ENCODE data around the gene CACNA2D3.

GRCh38 chr3:54528668-54529067 lies 406.3 kb downstream of the CACNA2D3 start:
- TF ChIP-seq EZH2phosphoT487 (IDR thresholded peaks at IDR 0.05; ENCODE audit: insufficient read depth, low read depth) (no peak), EZH2 (IDR thresholded peaks at IDR 0.05; ENCODE audit: insufficient read depth, poor library complexity, severe bottlenecking) (no peak)
